ACC112 (cell line): Measurements from ENCODE around the gene TDRD12.
"Not testable (repeated sequence)": the region's sequence is repeated elsewhere in the genome, so short reads cannot be mapped to it uniquely, and the experiment has no call there.

Source experiments
- H2AFZ ChIP-seq: fragments of 200-600 bp; sonication (generic); one replicate; pipeline ENCODE4 v1.6.0; 2017; ENCODE audit warnings: antibody characterized with exemption, low read length; ENCODE audit not compliant: unreplicated experiment
- H3K27ac ChIP-seq: fragments of 200-600 bp; sonication (generic); 2 replicates; pipeline ENCODE4 v1.5.1; 2014; ENCODE audit warnings: low read depth, mild to moderate bottlenecking, antibody characterized with exemption, low read length, moderate library complexity
- H3K27me3 ChIP-seq: fragments of 200-600 bp; sonication (generic); 2 replicates; pipeline ENCODE4 v1.6.1; 2014; ENCODE audit warnings: mild to moderate bottlenecking, antibody characterized with exemption, low read length, moderate library complexity, mixed read lengths; ENCODE audit not compliant: insufficient read depth
- H3K36me3 ChIP-seq: fragments of 200-600 bp; sonication (generic); 2 replicates; pipeline ENCODE4 v1.6.1; 2016; ENCODE audit warnings: mild to moderate bottlenecking, antibody characterized with exemption, low read length, moderate library complexity, mixed read lengths; ENCODE audit not compliant: insufficient read depth
- H3K4me1 ChIP-seq: fragments of 200-600 bp; sonication (generic); one replicate; pipeline ENCODE4 v1.6.1; 2016; ENCODE audit warnings: low read length, mixed read lengths; ENCODE audit not compliant: insufficient read depth, unreplicated experiment, control insufficient read depth
- H3K4me3 ChIP-seq: fragments of 200-600 bp; sonication (generic); 2 replicates; pipeline ENCODE4 v1.5.1; 2014; ENCODE audit warnings: mild to moderate bottlenecking, low read depth, low read length
- H3K79me2 ChIP-seq: fragments of 200-600 bp; sonication (generic); one replicate; pipeline ENCODE4 v1.6.0; 2016; ENCODE audit warnings: low read length; ENCODE audit not compliant: control insufficient read depth, unreplicated experiment, insufficient read depth

TDRD12 gene

DNA sequence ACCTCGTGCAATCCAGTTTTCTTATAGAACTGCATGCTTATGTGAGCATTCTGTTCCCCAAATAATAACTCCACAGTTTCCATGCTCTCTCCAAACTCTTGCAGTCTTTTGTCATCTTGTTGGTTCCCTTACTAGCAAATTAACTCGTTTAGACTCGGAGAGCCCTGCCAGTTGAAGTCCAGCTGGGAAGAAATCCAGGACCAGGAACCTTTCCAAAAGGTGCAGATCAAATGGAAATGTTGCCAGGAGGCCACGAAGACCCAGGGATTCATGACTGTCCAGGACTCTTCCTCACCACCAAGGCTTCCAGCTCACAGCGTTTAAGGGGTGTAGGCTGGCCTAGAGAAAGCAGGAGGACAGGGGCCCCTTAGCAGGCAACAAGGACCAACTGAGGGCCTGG, 2.1 kb upstream of the TDRD12 start:
- Histone ChIP-seq H3K27ac (no peak overlapping the region), H3K27me3 (no peaks in the 10 kb centered on the region), H3K4me3 (no peak overlapping the region), H3K36me3 (no peaks in the 10 kb centered on the region), H2AFZ (no peak overlapping the region), H3K79me2 (no peaks in the 10 kb centered on the region), H3K4me1 (no peaks in the 10 kb centered on the region)

DNA sequence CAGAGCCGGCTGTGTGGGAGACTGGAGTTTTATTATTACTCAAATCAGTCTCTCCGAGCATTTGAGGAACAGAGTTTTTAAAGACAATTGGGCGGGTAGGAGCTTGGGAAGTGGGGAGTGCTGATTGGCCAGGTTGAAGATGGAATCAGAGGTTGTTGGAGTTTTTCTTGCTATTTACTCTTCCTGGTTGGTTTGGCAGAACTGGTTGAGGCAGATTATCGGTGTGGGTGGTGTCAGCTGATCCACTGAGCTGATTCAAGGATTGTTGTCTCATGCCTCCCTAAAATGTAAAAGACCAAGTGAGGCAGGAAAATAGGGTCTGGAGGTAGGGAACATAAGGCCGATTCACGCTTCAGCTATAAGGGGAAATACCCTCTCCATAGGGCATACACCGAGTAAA, 1.3 kb upstream of the TDRD12 start:
- Histone ChIP-seq H3K27ac (no peak overlapping the region), H3K36me3 (no peaks in the 10 kb centered on the region), H3K4me1 (no peaks in the 10 kb centered on the region), H3K27me3 (no peaks in the 10 kb centered on the region), H3K4me3 (no peak overlapping the region), H2AFZ (no peak overlapping the region), H3K79me2 (no peaks in the 10 kb centered on the region)

DNA sequence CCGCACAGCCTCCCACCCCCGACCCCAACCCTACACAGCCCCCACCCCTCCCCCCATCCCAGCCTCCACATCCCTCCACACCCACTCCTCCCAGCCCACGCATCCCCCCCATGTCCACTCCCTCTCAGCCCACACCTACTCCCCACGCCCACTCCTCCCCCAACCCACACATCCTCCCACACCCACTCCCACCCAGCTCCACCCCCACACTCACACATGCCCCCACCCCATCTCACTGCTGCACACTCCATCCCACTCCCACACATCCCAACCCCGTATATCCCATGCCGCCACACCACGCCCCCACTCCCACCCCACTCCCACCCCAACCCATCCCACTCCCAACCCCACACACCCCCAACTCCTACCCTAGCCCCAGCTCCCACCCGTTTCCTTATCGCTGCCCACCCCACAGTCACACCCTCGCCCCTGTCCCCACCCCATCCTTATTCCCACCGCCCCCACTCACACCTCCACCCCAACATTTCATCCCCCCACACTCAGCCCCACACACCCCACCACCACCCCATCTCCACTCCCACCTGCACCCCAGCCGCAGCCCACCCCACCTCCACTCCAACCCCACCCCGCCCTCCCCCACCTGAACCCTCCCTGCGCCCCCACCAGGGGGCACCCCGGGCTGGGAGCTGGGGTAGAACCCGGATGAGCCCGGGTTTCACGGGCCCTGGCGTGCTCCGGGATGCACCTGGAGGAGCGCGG, 809 bp downstream of the TDRD12 start:
- H3K79me2 ChIP-seq = no peaks in the 10 kb centered on the region
- H2AFZ ChIP-seq = no peak overlapping the region
- H3K4me3 ChIP-seq = no peak overlapping the region
- no peaks in the 10 kb centered on the region for H3K27me3 ChIP-seq
- H3K4me1 ChIP-seq = no peaks in the 10 kb centered on the region
- no peak overlapping the region for H3K27ac ChIP-seq
- H3K36me3 ChIP-seq = no peaks in the 10 kb centered on the region

DNA sequence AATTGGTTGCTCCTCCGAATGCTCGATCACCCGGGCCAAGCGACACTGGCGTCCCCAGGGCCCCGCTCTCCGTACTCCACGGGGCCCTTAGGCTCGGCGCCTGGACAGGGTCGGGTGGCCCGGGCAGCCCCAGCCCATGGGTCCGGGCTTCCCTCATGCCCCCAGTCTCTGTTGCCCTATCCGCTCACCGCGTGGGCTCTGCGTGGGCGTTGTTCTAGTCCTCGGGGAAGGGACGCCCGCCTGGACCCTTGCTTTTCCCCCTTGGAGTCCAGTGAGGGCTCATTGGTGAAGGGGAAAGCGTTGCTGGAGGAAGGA, 1.3 kb downstream of the TDRD12 start:
- H3K27ac ChIP-seq = no peak overlapping the region
- no peak overlapping the region for H3K4me3 ChIP-seq
- no peaks in the 10 kb centered on the region for H3K4me1 ChIP-seq
- no peak overlapping the region for H2AFZ ChIP-seq
- H3K27me3 ChIP-seq = no peaks in the 10 kb centered on the region
- no peaks in the 10 kb centered on the region for H3K36me3 ChIP-seq
- no peaks in the 10 kb centered on the region for H3K79me2 ChIP-seq

DNA sequence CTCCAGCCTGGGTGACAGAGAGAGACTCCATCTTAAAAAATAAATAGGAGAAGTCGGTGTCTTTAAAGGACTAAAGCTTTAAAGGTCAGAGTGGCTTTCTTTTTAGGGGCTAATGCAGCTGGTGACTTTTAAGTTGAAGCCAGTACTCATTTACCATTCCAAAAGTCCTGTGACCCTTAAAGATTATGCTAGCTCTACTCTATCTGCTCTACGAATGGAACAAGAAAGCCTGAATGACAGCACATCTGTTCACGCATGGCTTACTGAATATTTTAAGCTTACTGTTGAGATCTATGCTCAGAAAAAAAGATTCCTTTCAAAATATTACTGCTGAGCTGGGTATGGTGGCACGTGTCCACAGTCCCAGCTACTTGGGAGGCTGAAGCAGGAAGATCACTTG, 16.4 kb downstream of the TDRD12 start:
- H3K4me1 ChIP-seq = no peaks in the 10 kb centered on the region
- no peak overlapping the region for H3K4me3 ChIP-seq
- no peak overlapping the region for H2AFZ ChIP-seq
- H3K79me2 ChIP-seq = no peaks in the 10 kb centered on the region
- H3K27ac ChIP-seq = no peak overlapping the region
- no peaks in the 10 kb centered on the region for H3K36me3 ChIP-seq
- no peaks in the 10 kb centered on the region for H3K27me3 ChIP-seq

DNA sequence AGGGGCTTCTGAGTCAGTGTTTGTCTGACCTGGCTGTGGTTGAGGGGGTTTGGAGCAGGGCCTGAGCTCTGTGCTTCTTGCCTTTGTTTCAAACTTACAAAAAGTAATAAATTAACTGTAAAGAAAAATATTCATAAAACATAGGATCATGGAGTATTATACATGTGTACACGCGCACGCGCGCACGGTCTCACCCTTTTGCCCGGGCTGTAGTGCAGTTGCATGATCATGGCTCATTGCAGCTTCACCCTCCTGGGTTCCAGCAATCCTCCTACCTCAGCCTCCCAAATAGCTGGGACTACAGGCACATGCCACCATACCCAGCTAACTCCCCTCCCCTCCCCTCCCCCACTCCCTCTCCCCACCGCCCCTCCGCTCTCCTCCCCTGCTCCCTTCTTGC, 23.5 kb downstream of the TDRD12 start:
- no peak overlapping the region for H3K4me3 ChIP-seq
- H3K36me3 ChIP-seq = no peaks in the 10 kb centered on the region
- H3K79me2 ChIP-seq = no peaks in the 10 kb centered on the region
- no peak overlapping the region for H2AFZ ChIP-seq
- H3K27ac ChIP-seq = no peak overlapping the region
- H3K27me3 ChIP-seq = 0 out of 2 replicates have a peak, but pooled peaks cover under 1% of the 10 kb centered on the region
- no peaks in the 10 kb centered on the region for H3K4me1 ChIP-seq

DNA sequence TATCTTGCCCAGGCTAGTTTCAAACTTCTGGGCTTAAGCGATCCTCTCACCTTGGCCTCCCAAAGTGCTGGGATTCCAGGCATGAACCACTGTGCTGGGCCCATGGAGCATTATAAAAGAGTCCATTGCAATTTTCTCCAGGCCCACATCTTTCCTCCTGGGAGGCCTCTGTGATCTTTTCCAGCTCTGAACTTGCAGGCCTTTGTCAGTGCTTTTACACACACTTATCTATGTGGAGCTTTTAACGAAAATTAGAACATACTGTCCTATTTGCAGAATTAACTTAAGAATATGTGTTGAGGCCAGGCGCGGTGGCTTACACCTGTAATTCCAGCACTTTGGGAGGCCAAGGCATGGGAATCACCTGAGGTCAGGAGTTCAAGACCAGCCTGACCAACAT, 23.9 kb downstream of the TDRD12 start:
- H3K36me3 ChIP-seq = no peaks in the 10 kb centered on the region
- 0 out of 2 replicates have a peak, but pooled peaks cover 5% of the 10 kb centered on the region for H3K27me3 ChIP-seq
- no peaks in the 10 kb centered on the region for H3K4me1 ChIP-seq
- no peak overlapping the region for H2AFZ ChIP-seq
- no peak overlapping the region for H3K4me3 ChIP-seq
- H3K27ac ChIP-seq = no peak overlapping the region
- H3K79me2 ChIP-seq = no peaks in the 10 kb centered on the region

DNA sequence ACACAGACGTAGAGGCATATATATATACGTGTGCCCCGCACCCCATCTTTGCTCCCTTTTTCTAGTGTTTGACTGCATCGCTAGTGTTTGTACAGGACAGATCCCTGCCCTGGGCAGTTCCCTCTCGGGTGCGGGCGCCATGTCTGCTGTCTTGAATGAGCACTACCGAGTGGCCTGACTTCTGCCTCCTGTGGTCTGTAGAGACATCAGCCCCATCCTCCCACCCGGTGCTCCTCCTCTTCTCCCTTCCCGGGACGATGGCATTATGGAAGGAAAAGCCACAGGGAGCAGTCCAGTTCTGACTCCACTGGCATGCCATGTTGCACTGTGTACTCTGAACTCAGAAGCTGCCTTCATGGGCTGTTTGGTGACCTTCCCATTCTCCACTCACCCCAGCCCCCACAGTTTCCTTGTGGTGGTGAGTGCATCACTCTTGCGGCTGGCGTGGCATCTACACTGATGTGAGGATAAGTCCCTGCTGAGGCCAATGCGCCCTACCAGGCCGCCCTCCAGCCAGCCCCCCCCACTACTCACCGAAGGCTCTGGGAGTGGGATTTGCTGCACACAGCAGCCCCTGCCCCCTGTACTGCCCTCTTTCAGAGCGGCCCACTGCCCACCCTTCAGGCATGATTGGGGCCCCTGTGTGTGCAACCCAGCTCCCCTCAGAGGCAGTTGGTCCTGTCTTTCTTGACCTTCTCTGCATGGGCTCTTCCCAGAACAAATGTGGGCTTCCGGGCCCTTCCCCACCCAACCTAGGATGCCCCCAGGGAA, 25.2 kb downstream of the TDRD12 start:
- Histone ChIP-seq H3K27me3 (0 out of 2 replicates have a peak, but pooled peaks cover 16% of the 10 kb centered on the region), H3K27ac (no peak overlapping the region), H3K4me3 (no peak overlapping the region), H3K79me2 (no peaks in the 10 kb centered on the region), H3K4me1 (no peaks in the 10 kb centered on the region), H2AFZ (no peak overlapping the region), H3K36me3 (no peaks in the 10 kb centered on the region)

DNA sequence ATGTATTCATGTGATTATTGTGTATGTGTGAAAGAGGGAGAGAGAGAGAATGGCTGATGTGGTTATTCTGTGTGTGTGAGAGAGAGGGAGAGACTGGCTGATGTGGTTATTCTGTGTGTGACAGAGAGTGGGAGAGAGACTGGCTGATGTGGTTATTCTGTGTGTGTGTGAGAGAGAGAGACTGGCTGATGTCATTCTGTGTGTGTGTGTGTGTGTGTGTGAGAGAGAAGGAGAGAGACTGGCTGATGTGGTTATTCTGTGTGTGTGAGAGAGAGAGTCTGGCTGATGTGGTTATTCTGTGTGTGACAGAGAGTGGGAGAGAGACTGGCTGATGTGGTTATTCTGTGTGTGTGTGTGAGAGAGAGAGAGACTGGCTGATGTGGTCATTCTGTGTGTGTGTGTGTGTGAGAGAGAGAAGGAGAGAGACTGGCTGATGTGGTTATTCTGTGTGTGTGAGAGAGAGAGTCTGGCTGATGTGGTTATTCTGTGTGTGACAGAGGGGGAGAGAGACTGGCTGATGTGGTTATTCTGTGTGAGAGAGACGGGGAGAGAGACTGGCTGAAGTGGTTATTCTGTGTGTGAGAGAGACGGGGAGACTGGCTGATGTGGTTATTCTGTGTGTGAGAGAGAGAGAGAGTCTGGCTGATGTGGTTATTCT, 26.2 kb downstream of the TDRD12 start:
- H3K79me2 ChIP-seq, H3K27ac ChIP-seq, H3K4me3 ChIP-seq, H3K36me3 ChIP-seq, H3K4me1 ChIP-seq, H2AFZ ChIP-seq: not testable (repeated sequence)
- peaks cover 20% of the 10 kb centered on the region; the same call in 1 of the 2 replicates for H3K27me3 ChIP-seq

DNA sequence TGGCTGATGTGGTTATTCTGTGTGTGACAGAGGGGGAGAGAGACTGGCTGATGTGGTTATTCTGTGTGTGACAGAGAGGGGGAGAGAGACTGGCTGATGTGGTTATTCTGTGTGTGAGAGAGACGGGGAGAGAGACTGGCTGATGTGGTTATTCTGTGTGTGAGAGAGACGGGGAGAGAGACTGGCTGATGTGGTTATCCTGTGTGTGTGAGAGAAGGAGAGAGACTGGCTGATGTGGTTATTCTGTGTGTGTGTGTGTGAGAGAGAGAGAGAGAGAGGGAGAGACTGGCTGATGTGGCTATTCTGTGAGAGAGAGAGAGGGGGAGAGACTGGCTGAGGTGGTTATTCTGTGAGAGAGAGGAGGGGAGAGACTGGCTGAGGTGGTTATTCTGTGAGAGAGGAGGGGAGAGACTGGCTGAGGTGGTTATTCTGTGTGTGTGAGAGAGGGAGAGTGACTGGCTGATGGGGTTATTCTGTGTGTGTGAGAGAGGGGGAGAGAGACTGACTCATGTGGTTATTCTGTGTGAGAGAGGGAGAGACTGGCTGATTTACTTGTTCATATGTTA, 27.1 kb downstream of the TDRD12 start:
- peaks cover 20% of the 10 kb centered on the region; the same call in 1 of the 2 replicates for H3K27me3 ChIP-seq
- H3K79me2 ChIP-seq, H3K4me1 ChIP-seq, H3K4me3 ChIP-seq, H3K36me3 ChIP-seq, H2AFZ ChIP-seq, H3K27ac ChIP-seq: not testable (repeated sequence)
